ENCODE results near the gene NOD1. TPM values are rescaled to one million over a fixed set of nuclear protein-coding genes. Genes with fewer than 3 reads are reported as not detected.

Gene NOD1
- total RNA-seq, 1 donor from 2014 or later = 9.5 TPM

- H3K27ac Mint-ChIP-seq = no peak overlapping the region
- H3K4me3 Mint-ChIP-seq = no peak overlapping the region
- no peak for TF ChIP-seq CTCF (IDR thresholded peaks at IDR 0.05; ENCODE audit: unreplicated experiment)
- H3K4me1 Mint-ChIP-seq = no peaks in the 10 kb centered on the region
- no peaks in the 10 kb centered on the region for H3K27me3 Mint-ChIP-seq (ENCODE audit: low read depth)
- no peak for DNase-seq (ENCODE audit: low spot score in 2 of 2, unreplicated experiment in 2 of 2)
- H3K36me3 Mint-ChIP-seq = peaks cover 51% of the 10 kb centered on the region
- H3K9me3 Mint-ChIP-seq = peaks cover 8% of the 10 kb centered on the region
These were observed 44.3 kb downstream of the NOD1 start for GRCh38 chr7:30434140-30434799.

- Mint-ChIP-seq H3K27me3 (ENCODE audit: low read depth) (no peaks in the 10 kb centered on the region), H3K4me1 (no peaks in the 10 kb centered on the region), H3K4me3 (no peak overlapping the region), H3K9me3 (peaks cover 1% of the 10 kb centered on the region), H3K36me3 (peaks cover 44% of the 10 kb centered on the region), H3K27ac (no peak overlapping the region)
- DNase-seq (ENCODE audit: low spot score in 2 of 2, unreplicated experiment in 2 of 2) = no peak
- no peak for TF ChIP-seq CTCF (IDR thresholded peaks at IDR 0.05; ENCODE audit: unreplicated experiment)
These were observed 45.1 kb downstream of the NOD1 start for GRCh38 chr7:30433506-30433905.

GRCh38 chr7:30433082-30433481 is 45.5 kb downstream of the NOD1 start:
- Mint-ChIP-seq H3K36me3 (peaks cover 40% of the 10 kb centered on the region), H3K4me1 (no peaks in the 10 kb centered on the region), H3K27ac (no peak overlapping the region), H3K4me3 (no peak overlapping the region), H3K27me3 (ENCODE audit: low read depth) (no peaks in the 10 kb centered on the region), H3K9me3 (no peaks in the 10 kb centered on the region)
- TF ChIP-seq CTCF (IDR thresholded peaks at IDR 0.05; ENCODE audit: unreplicated experiment) = no peak
- DNase-seq (ENCODE audit: low spot score in 2 of 2, unreplicated experiment in 2 of 2) = no peak

- Mint-ChIP-seq H3K36me3 (peaks cover 29% of the 10 kb centered on the region), H3K27ac (no peak overlapping the region), H3K4me3 (no peak overlapping the region), H3K27me3 (ENCODE audit: low read depth) (no peaks in the 10 kb centered on the region), H3K4me1 (no peaks in the 10 kb centered on the region), H3K9me3 (no peaks in the 10 kb centered on the region)
- TF ChIP-seq CTCF (IDR thresholded peaks at IDR 0.05; ENCODE audit: unreplicated experiment) = no peak
- DNase-seq (ENCODE audit: low spot score in 2 of 2, unreplicated experiment in 2 of 2) = no peak
These were observed 47.8 kb downstream of the NOD1 start for GRCh38 chr7:30430777-30431176.

- no peak for TF ChIP-seq CTCF (IDR thresholded peaks at IDR 0.05; ENCODE audit: unreplicated experiment)
- Mint-ChIP-seq H3K9me3 (no peaks in the 10 kb centered on the region), H3K27ac (no peak overlapping the region), H3K27me3 (ENCODE audit: low read depth) (no peaks in the 10 kb centered on the region), H3K4me3 (no peak overlapping the region), H3K4me1 (no peaks in the 10 kb centered on the region), H3K36me3 (peaks cover 33% of the 10 kb centered on the region)
- no peak for DNase-seq (ENCODE audit: low spot score in 2 of 2, unreplicated experiment in 2 of 2)
These were observed 48.3 kb downstream of the NOD1 start for GRCh38 chr7:30430276-30430675.

GRCh38 chr7:30429156-30429530 is 49.4 kb downstream of the NOD1 start:
- no peak for DNase-seq (ENCODE audit: low spot score in 2 of 2, unreplicated experiment in 2 of 2)
- peaks cover 29% of the 10 kb centered on the region for H3K36me3 Mint-ChIP-seq
- no peaks in the 10 kb centered on the region for H3K27me3 Mint-ChIP-seq (ENCODE audit: low read depth)
- H3K9me3 Mint-ChIP-seq = no peaks in the 10 kb centered on the region
- no peak for TF ChIP-seq CTCF (IDR thresholded peaks at IDR 0.05; ENCODE audit: unreplicated experiment)
- no peak overlapping the region for H3K4me3 Mint-ChIP-seq
- H3K4me1 Mint-ChIP-seq = no peaks in the 10 kb centered on the region
- H3K27ac Mint-ChIP-seq = no peak overlapping the region

All from mesothelial cell of epicardium (in vitro differentiated cells).